CD4-positive, alpha-beta memory T cell (primary cell): ENCODE results near the gene MRPS11. TPM values are rescaled to one million over a fixed set of nuclear protein-coding genes. Genes with fewer than 3 reads are reported as not detected.

ENCODE experiments used
- CTCF ChIA-PET: fragments of 350-600 bp; sonication (Branson Sonifier 250); formaldehyde crosslinking; loops from one replicate; lab custom pipeline; 2021; ENCODE audit warnings: inconsistent platforms; ENCODE audit not compliant: partially characterized antibody; lab: Charles Lee
- POLR2A ChIA-PET: fragments of 350-600 bp; sonication (Branson Sonifier 250); formaldehyde crosslinking; loops from one replicate; lab custom pipeline; 2021; ENCODE audit not compliant: partially characterized antibody; lab: Charles Lee
- DNase-seq, 5 donors: peaks; one replicate each; pipeline versions ENCODE4 v3.0.0 to v3.0.0-alpha.2; 2020 to 2022; ENCODE audit warnings: mixed read lengths in 1 of 5
- H3K27ac ChIP-seq: one replicate; pipeline ENCODE4 v1.7.0; 2013; ENCODE audit warnings: low read depth, low read length
- H3K27me3 ChIP-seq: 2 replicates; pipeline ENCODE4 v1.7.0; 2013; ENCODE audit warnings: mild to moderate bottlenecking, low read length, moderate library complexity; ENCODE audit not compliant: insufficient read depth
- H3K36me3 ChIP-seq: 2 replicates; pipeline ENCODE4 v1.7.0; 2013; ENCODE audit warnings: mild to moderate bottlenecking, low read length, moderate library complexity; ENCODE audit not compliant: insufficient read depth
- H3K4me1 ChIP-seq: 2 replicates; pipeline ENCODE4 v1.7.0; 2013; ENCODE audit warnings: mild to moderate bottlenecking, low read length, moderate library complexity; ENCODE audit not compliant: insufficient read depth
- H3K4me3 ChIP-seq, 2 donors: one replicate each; pipeline ENCODE4 v1.7.0; 2013; ENCODE audit warnings: low read length in 2 of 2, mild to moderate bottlenecking in 1 of 2
- H3K9me3 ChIP-seq, 2 donors: one replicate each; pipeline ENCODE4 v1.7.0; 2013; ENCODE audit warnings: low read length in 2 of 2, control low read depth in 1 of 2; ENCODE audit not compliant: control insufficient read depth in 1 of 2
- H3K27ac Mint-ChIP-seq, 7 donors: one replicate each; pipeline ENCODE4 v1.8.0; 2020 to 2021; ENCODE audit warnings: mixed read lengths in 7 of 7, mild to moderate bottlenecking in 6 of 7, inconsistent platforms in 3 of 7, moderate library complexity in 3 of 7
- H3K27me3 Mint-ChIP-seq, 2 donors: one replicate each; pipeline ENCODE4 v1.8.0; 2020 to 2021; ENCODE audit warnings: mixed read lengths in 2 of 2
- H3K36me3 Mint-ChIP-seq, 2 donors: one replicate each; pipeline ENCODE4 v1.8.0; 2020 to 2021; ENCODE audit warnings: mixed read lengths in 2 of 2, inconsistent platforms in 1 of 2, mild to moderate bottlenecking in 1 of 2
- H3K4me1 Mint-ChIP-seq, 4 donors: one replicate each; pipeline ENCODE4 v1.8.0; 2020 to 2021; ENCODE audit warnings: mixed read lengths in 4 of 4, mild to moderate bottlenecking in 1 of 4
- H3K4me3 Mint-ChIP-seq, 8 donors: one replicate each; pipeline ENCODE4 v1.8.0; 2020 to 2021; ENCODE audit warnings: mixed read lengths in 8 of 8, mild to moderate bottlenecking in 7 of 8, moderate library complexity in 6 of 8, inconsistent platforms in 3 of 8
- H3K9me3 Mint-ChIP-seq, 8 donors: one replicate each; pipeline ENCODE4 v1.8.0; 2020 to 2021; ENCODE audit warnings: mixed read lengths in 8 of 8, mild to moderate bottlenecking in 5 of 8, inconsistent platforms in 3 of 8, moderate library complexity in 1 of 8
- intact Hi-C: fragments of 100-400 bp; cut with micrococcal nuclease; formaldehyde crosslinking; loops from one replicate; pipeline ENCODE4 v1.15.1; 2023
- polyA plus RNA-seq, 2 donors: library from polyadenylated mRNA; unstranded; fragments of 300-500 nt; fragmentation: Illumina TruSeq; gene quantifications; one replicate each; pipeline ENCODE4 v1.2.3, GENCODE V29; 2021
- total RNA-seq, 2 experiments: library from RNA; stranded (reverse); gene quantifications; one replicate each; pipeline ENCODE4 v1.2.3, GENCODE V29; 2021

Gene MRPS11
- total and polyA plus RNA-seq, 4 experiments from 2014 or later: 27.5 to 63.1 (median 42.6) TPM

- Histone ChIP-seq H3K4me1 (no peaks in the 10 kb centered on the region), H3K27me3 (no peaks in the 10 kb centered on the region), H3K9me3 (no peaks in the 10 kb centered on the region), H3K27ac (no peak overlapping the region), H3K4me3 (no peak overlapping the region), H3K36me3 (no peaks in the 10 kb centered on the region)
- Mint-ChIP-seq H3K4me1 (no peaks in the 10 kb centered on the region), H3K27ac (no peak overlapping the region), H3K9me3 (no peaks in the 10 kb centered on the region), H3K27me3 (no peaks in the 10 kb centered on the region), H3K4me3 (no peak overlapping the region), H3K36me3 (peaks cover 46 to 65% of the 10 kb centered on the region in 2 donors)
- no peak for DNase-seq
- intact Hi-C loops: no loop called here
- CTCF ChIA-PET: no interaction called here
- POLR2A ChIA-PET: no interaction called here
Measured at GRCh38 chr15:88505721-88506120, 38.2 kb downstream of the MRPS11 start.

GRCh38 chr15:88506628-88507027, 39.1 kb downstream of the MRPS11 start:
- Histone ChIP-seq H3K27ac (no peak overlapping the region), H3K27me3 (no peaks in the 10 kb centered on the region), H3K4me1 (no peaks in the 10 kb centered on the region), H3K4me3 (no peak overlapping the region), H3K9me3 (no peaks in the 10 kb centered on the region), H3K36me3 (peaks cover 2% of the 10 kb centered on the region)
- DNase-seq: no peak
- H3K36me3 Mint-ChIP-seq: peaks cover 53 to 73% of the 10 kb centered on the region in 2 donors
- H3K27me3 Mint-ChIP-seq: no peaks in the 10 kb centered on the region
- ChIA-PET POLR2A (no interaction called here), CTCF (no interaction called here)
- H3K9me3 Mint-ChIP-seq: no peaks in the 10 kb centered on the region
- intact Hi-C loops: no loop called here
- no peak overlapping the region for H3K27ac Mint-ChIP-seq
- H3K4me1 Mint-ChIP-seq: no peaks in the 10 kb centered on the region
- no peak overlapping the region for H3K4me3 Mint-ChIP-seq

DNA sequence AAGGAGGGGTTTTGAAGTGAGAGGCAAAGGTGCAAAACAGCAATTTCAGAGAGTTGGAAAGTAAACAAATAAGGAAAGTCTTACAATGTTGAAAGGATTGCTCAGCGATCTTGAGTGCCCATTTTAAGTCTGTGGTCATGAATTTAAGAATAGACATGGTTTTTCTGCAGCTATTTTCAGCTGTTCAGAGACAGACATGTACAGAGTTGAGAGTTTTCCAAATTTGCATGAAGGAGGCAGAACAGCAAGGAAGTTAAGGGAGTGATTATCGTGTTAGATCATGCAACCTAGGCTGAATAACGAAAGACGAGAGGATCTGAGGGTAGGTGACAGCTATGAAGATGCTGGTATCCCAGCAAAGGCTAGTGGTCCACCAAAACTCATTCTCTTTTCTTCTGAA, 41.8 kb downstream of the MRPS11 start:
- Histone ChIP-seq H3K4me3 (no peak overlapping the region), H3K27ac (no peak overlapping the region), H3K27me3 (no peaks in the 10 kb centered on the region), H3K9me3 (no peaks in the 10 kb centered on the region), H3K36me3 (peaks cover 16% of the 10 kb centered on the region), H3K4me1 (no peaks in the 10 kb centered on the region)
- H3K4me3 Mint-ChIP-seq: no peak overlapping the region
- no peak for DNase-seq
- ChIA-PET POLR2A (no interaction called here), CTCF (no interaction called here)
- H3K36me3 Mint-ChIP-seq: peaks cover 55 to 74% of the 10 kb centered on the region in 2 donors
- no peaks in the 10 kb centered on the region for H3K4me1 Mint-ChIP-seq
- H3K9me3 Mint-ChIP-seq: no peaks in the 10 kb centered on the region
- no peak overlapping the region for H3K27ac Mint-ChIP-seq
- intact Hi-C loops: no loop called here
- H3K27me3 Mint-ChIP-seq: no peaks in the 10 kb centered on the region

DNA sequence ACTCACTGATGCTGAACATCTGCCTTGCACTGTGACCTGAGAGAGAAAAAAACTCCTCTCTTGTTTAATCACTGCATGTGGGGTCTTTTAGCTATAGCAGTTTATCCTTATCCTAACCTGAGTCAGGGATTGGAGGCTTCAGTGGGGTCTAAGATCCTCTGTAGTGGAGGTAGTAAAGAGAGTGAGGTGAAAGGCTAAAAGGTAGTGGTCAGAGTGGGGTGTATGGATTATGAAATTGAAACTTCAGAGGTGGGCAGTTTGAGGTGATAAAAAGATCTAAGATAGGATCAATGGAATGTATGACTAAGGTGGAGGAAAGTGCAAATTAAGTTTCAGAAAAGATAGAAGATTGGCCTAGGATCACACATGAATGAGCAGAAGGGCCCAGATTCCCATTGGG, 42.5 kb downstream of the MRPS11 start:
- DNase-seq: no peak
- Mint-ChIP-seq H3K4me1 (no peaks in the 10 kb centered on the region), H3K4me3 (no peak overlapping the region), H3K36me3 (peaks cover 53 to 68% of the 10 kb centered on the region in 2 donors), H3K27ac (no peak overlapping the region), H3K9me3 (no peaks in the 10 kb centered on the region), H3K27me3 (no peaks in the 10 kb centered on the region)
- Histone ChIP-seq H3K4me1 (no peaks in the 10 kb centered on the region), H3K36me3 (peaks cover 16% of the 10 kb centered on the region), H3K27me3 (no peaks in the 10 kb centered on the region), H3K27ac (no peak overlapping the region), H3K9me3 (no peaks in the 10 kb centered on the region), H3K4me3 (no peak overlapping the region)
- ChIA-PET POLR2A (no interaction called here), CTCF (no interaction called here)
- intact Hi-C loops: no loop called here

DNA sequence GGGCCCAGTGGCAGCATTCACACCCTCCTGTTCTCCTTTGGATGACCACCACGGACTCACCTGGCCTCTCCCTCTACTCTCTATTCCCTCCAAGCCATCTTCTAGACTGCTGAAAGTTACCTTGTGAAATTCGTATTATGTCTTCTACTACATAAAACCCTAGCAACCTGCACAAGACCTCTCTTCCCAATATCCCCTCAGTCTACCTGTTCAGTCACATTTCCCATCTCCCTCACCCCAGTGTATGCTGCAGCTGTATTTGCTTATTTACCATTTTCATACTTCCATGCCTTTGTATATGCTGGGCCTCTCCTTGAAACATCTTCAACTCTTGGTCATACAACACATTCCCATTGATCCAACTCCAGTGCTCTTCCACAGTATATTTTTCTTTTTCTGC, 43.7 kb downstream of the MRPS11 start:
- peak overlapping the region in 1 of 7 donors; percentile 54 for H3K27ac Mint-ChIP-seq
- CTCF ChIA-PET: no interaction called here
- intact Hi-C loops: no loop called here

DNA sequence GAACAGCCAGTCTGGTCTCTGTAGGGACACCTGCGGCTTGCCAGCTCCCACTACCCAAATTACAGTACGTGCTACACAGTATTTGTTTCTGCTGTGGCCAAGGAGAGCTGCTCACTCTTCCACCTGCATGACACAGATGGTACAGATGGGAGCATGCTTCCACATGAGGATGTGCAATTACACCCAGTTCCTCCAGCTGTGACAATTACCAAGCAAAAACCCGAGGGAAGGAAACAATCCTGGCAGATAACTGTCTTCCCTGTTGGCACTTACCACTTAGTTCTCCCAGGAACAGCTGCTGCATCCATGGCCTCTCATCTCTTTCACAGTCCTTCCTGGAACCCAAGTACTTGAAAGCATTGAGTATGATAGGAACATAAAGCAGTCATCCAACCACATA, 44.6 kb downstream of the MRPS11 start:
- Mint-ChIP-seq H3K27me3 (no peaks in the 10 kb centered on the region), H3K9me3 (no peaks in the 10 kb centered on the region), H3K27ac (peak overlapping the region in 1 of 7 donors; percentile 36), H3K4me1 (no peaks in the 10 kb centered on the region), H3K4me3 (no peak overlapping the region), H3K36me3 (peaks cover 55 to 57% of the 10 kb centered on the region in 2 donors)
- CTCF ChIA-PET: no interaction called here
- intact Hi-C loops: no loop called here
- Histone ChIP-seq H3K36me3 (peaks cover 16% of the 10 kb centered on the region), H3K4me1 (no peaks in the 10 kb centered on the region), H3K27ac (no peak overlapping the region), H3K4me3 (no peak overlapping the region), H3K27me3 (no peaks in the 10 kb centered on the region), H3K9me3 (no peaks in the 10 kb centered on the region)
- POLR2A ChIA-PET: no interaction called here
- no peak for DNase-seq

More for the DNA sequence above, 43.7 kb downstream of the MRPS11 start:
- Histone ChIP-seq H3K4me3 (no peak overlapping the region), H3K27ac (no peak overlapping the region), H3K36me3 (peaks cover 16% of the 10 kb centered on the region), H3K4me1 (no peaks in the 10 kb centered on the region), H3K27me3 (no peaks in the 10 kb centered on the region), H3K9me3 (no peaks in the 10 kb centered on the region)
- Mint-ChIP-seq H3K4me3 (peak overlapping the region in 1 of 8 donors; percentile 28), H3K36me3 (peaks cover 51 to 57% of the 10 kb centered on the region in 2 donors), H3K27me3 (no peaks in the 10 kb centered on the region), H3K4me1 (no peaks in the 10 kb centered on the region), H3K9me3 (no peaks in the 10 kb centered on the region)
- POLR2A ChIA-PET: no interaction called here
- no peak for DNase-seq

DNA sequence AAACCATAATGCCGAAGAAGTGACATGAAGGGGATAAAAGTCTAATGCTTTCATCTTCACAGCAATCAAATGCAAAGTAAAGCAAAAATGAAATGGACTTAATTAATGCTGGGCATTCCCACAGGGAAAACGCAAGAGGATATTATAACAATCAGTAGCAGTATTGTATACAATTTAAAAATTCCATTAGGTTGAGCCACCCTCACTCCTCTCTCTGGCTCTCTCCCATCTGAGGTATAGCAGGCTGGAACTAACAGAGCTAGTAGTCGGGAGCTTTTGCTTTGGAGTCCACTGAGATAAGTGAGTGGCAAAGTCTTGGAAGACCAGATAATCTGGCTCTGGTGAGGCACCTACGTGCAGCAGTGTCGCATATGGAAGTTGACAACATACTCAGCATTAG, 45.1 kb downstream of the MRPS11 start:
- H3K27ac Mint-ChIP-seq: no peak overlapping the region
- peaks cover 52 to 54% of the 10 kb centered on the region in 2 donors for H3K36me3 Mint-ChIP-seq
- POLR2A ChIA-PET: no interaction called here
- H3K4me3 ChIP-seq: no peak overlapping the region
- H3K9me3 ChIP-seq: no peaks in the 10 kb centered on the region
- H3K27me3 ChIP-seq: no peaks in the 10 kb centered on the region
- no peak overlapping the region for H3K4me3 Mint-ChIP-seq
- H3K9me3 Mint-ChIP-seq: no peaks in the 10 kb centered on the region
- no peaks in the 10 kb centered on the region for H3K27me3 Mint-ChIP-seq
- no peak overlapping the region for H3K27ac ChIP-seq
- peaks cover 16% of the 10 kb centered on the region for H3K36me3 ChIP-seq
- H3K4me1 Mint-ChIP-seq: no peaks in the 10 kb centered on the region
- intact Hi-C loops: no loop called here
- CTCF ChIA-PET: no interaction called here
- H3K4me1 ChIP-seq: no peaks in the 10 kb centered on the region
- no peak for DNase-seq

- Histone ChIP-seq H3K27me3 (no peaks in the 10 kb centered on the region), H3K4me1 (no peaks in the 10 kb centered on the region), H3K36me3 (peaks cover 16% of the 10 kb centered on the region), H3K4me3 (no peak overlapping the region), H3K27ac (no peak overlapping the region), H3K9me3 (no peaks in the 10 kb centered on the region)
- intact Hi-C loops: no loop called here
- no peak for DNase-seq
- CTCF ChIA-PET: no interaction called here
- POLR2A ChIA-PET: no interaction called here
- Mint-ChIP-seq H3K9me3 (no peaks in the 10 kb centered on the region), H3K36me3 (peaks cover 51 to 55% of the 10 kb centered on the region in 2 donors), H3K27me3 (no peaks in the 10 kb centered on the region), H3K4me3 (no peak overlapping the region), H3K4me1 (no peaks in the 10 kb centered on the region), H3K27ac (no peak overlapping the region)
Measured at GRCh38 chr15:88513195-88513594, 45.7 kb downstream of the MRPS11 start.
